CD4-positive, alpha-beta T cell treated with Interleukin-17A for 4 hours (primary cell): ENCODE data around the gene CNDP1.
"Not testable (repeated sequence)": the region's sequence is repeated elsewhere in the genome, so short reads cannot be mapped to it uniquely, and the experiment has no call there.

Experiments used
- DNase-seq: peaks from one replicate; pipeline ENCODE4 v3.0.0-alpha.2; 2020; ENCODE audit warnings: mixed read lengths

Gene CNDP1

DNA sequence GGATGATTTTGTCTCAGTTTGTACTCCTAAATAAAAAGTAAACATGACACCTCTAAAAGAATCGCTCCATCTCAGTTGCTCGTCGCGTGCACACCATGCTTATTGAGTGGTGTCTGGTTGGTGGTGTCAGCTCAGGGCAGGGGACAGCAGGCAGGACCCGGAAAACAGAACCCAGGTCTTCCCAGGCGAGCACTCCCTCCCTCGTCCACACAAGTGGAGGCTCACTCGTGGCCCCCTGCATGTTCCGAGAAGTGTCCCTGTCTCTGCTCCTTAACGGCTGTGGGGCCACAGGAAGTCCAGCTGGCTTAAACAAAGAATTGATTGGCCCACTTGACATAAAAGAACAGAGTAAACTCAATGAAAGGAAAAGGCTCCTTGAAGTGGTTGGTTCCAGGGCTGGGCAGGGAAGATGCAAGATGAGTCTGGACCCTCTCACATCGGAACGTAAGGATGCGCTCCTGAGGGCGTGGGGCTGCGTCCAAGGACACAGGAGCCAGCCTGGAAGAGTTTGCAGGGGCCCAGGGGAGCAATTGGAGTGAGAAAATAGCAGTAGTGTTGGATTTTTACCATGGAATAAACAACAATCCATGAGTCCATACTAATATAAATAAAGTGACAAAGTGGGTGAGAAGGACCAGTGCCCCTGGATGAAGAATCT is 13.1 kb upstream of the CNDP1 start:
- DNase-seq = no peak

DNA sequence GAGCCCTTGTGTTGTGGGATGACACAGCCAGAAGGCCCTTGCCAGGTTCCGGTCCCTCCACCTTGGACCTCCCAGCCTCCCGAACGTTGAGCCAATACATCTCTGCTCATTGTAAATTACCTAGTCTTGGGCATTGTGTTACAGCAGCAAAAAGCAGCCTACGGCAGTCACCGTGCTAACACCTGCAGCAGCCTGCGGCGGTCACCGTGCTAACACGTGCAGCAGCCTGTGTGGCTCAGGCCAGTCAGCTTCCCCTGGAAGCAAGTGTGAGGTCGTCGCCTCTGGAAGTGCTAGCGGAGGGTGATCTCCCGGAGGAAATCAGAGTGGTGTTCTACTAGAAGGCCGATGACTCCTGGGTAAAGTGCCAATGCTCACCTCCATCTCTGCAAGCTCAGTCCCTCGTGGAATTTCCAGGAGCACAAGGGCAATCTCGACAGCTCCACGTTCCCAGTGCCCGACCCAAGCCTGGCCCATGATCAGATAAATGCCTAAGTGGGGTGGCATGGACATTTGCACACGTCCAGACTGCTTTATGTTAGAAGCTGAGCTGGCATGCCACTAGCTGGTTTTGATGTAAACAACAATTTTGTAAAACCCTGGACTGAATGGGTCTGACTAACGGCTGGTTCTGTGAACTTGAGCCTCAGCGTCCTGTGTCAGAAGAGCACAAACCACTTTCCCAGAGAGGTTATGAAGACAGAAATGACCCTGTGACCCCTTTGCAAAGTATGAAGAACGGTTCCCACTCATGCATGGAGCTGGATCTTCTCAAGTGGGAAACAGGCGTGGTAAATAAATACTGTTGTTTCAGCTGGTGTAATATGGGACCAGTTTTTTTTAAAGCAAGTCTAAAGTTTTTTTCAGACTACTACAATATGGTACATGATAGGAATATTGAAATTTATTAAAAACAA is 11.4 kb upstream of the CNDP1 start:
- DNase-seq = no peak

- DNase-seq = no peak
These were observed 10.2 kb upstream of the CNDP1 start for GRCh38 chr18:74524097-74524496.

- DNase-seq = not testable (repeated sequence)
These were observed 9.4 kb upstream of the CNDP1 start for GRCh38 chr18:74524915-74525314.

GRCh38 chr18:74525741-74526140 is 8.6 kb upstream of the CNDP1 start:
- DNase-seq = no peak

- DNase-seq = no peak
These were observed 7.8 kb upstream of the CNDP1 start for GRCh38 chr18:74526488-74526887.

GRCh38 chr18:74528478-74528877 is 5.8 kb upstream of the CNDP1 start:
- DNase-seq = no peak

GRCh38 chr18:74528913-74529312 is 5.4 kb upstream of the CNDP1 start:
- DNase-seq = no peak

GRCh38 chr18:74529378-74529777 is 4.9 kb upstream of the CNDP1 start:
- no peak for DNase-seq

DNA sequence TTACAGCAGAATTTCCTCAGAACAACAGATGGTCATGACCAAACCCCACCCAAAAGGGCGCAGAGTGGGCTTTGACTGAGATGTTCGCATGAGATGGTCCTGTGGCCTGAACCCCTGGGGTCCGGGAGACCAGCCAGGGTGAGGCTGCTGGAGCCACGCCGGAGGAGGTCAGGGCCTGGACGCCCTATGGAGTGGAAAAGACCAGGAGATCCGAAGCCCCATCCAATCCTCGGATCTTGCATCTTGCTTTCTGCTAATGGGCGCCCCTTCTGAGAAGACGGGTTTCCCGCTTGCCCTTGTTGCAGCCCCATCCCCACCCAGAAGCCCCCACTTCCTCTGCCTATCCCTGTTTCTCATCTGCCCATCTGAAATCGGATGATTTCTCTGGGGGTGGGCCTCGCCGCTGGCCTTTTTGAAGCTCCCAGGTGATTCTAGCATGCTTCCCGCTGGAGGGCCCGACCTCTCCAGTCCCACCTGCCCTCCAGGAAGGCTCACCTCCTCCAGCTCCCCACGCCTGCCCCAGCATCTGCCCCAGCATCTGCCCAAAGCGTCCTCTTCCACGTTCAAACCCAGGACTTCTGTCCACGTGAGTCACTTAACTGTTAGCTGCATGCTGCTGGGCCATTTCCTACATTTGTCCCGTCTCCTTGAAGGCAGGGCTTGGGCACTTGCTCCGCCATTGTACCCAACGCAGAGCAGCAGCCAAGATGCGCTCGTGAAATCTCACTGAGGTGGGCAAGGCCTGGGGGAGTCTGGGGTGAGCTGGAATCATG is 4.3 kb upstream of the CNDP1 start:
- DNase-seq = no peak

GRCh38 chr18:74530584-74530862 is 3.8 kb upstream of the CNDP1 start:
- DNase-seq = no peak

DNA sequence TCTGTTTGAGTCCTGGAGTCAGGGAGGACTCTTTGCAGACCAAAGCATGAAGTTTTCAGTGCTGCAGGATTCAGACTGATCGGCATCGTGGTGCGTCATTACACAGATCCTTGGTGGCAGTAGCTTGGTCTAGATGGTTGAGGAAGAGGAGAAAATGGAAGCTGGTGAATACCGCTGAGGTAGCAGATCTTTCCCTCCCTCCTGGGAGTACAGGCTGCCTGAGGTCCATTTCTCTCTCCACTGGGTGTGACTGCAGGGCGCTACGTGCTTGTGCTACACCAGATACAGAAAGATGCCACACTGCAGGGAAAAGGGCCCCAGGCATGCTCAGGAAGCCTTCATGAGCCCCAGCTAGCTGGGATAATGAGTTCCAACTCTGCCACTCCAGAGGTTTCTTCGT is 3.3 kb upstream of the CNDP1 start:
- DNase-seq = no peak

DNA sequence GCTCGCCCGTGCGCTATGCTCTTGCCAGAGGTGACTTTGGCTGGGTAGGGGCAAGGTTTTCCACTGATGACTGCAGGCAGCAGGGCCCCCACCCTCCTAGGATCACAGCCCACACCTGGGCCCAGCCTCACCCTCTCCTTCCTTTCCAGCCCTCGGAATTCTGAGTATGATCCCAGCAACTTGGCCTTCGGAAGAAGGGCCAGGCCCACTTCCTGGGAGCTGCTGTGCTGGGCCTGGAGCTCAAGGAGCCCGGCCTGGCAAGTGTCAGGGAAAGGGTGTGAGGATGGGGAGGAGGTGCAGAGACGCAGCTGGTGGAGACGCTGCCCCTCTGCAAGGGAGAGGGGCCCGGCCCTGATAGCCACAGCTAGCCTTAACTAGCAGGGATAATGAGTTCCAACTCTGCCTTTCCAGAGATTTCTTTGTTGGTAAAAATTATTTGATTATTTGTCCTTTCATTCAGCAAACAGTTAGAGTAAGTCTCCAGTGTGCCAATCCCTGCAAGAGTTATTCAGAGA is 1.7 kb upstream of the CNDP1 start:
- DNase-seq = no peak

- DNase-seq = no peak
These were observed 634 bp upstream of the CNDP1 start for GRCh38 chr18:74533666-74534065.

- DNase-seq = no peak
These were observed 815 bp downstream of the CNDP1 start for GRCh38 chr18:74534981-74535649.

- no peak for DNase-seq
These were observed 5.0 kb downstream of the CNDP1 start for GRCh38 chr18:74539289-74539688.

DNA sequence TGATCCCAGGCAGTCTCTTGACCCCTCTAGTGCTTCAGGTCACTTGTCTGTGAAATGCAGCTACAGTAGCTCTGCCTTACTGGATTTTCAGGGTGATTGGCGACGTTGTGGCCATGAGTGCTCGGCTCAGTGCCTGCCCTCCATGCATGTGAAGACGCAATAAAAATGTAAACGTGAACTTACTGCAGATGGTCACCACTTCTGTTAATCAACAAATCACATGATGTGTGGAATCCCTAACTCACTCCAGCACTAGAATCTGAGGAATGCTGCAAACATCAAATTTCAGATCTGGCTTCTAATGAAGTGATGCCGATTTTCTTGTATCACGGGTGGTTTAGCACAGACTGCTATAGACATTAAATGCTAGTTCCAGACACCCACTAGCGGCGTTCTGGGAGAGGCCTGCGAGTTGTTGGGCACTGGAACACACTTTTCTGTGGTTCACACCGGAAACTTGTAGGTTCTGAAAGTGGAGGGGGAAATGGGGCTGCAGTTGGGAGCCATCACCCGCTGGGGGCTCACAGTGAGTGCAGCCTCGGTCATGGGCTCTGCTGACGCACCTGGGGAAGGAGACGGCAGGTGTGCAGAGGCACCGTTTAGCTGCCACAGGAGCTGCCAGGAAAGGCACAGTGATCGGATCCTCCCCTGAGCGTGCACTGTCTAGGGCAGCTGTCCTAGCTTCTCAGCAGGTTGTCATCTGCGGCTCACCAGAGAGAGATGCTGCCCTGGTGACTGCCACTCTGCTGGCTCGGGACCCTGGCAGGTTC is 6.5 kb downstream of the CNDP1 start:
- no peak for DNase-seq

DNA sequence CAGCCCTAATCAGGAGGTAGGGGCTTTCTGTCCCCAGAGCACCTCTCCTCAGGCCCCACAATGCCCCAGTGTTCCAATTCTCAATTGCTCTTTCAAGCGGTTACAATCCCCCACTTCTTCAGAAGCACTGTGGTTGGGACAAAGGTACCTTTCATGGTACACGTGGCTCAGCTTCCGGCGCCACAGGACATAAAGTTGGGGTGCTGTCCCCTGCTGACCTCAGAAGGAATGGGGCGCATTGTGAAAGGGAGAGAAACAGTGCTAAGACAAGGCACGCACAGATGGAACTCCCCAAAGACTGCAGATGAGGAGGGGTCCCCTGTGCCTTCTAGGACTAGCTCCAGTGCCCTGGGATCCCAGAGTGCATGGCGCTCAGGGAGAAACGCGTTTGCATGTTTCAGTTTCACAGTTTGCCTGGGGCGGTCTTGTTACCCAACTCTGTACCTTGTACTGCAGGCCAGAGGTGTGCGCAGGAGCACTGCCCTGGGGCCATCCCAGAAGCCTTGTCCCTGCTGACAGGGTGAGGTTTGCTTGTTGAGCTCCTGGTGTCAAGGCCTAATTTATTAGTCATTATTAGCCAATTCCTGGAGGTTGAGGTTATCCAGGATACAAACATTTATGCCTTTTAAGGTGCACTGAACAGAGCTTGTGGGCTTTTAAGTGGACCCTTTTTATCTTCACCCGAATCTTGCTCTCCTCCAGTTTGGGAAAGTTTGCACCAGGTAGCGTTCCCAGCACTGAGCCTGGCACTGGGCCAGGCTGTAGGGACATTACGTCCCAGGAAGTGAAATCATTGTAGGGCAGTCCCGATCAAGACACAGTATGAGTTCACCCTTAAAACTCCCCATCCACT is 7.6 kb downstream of the CNDP1 start:
- DNase-seq = no peak

- DNase-seq = no peak
These were observed 10.6 kb downstream of the CNDP1 start for GRCh38 chr18:74544898-74545297.

DNA sequence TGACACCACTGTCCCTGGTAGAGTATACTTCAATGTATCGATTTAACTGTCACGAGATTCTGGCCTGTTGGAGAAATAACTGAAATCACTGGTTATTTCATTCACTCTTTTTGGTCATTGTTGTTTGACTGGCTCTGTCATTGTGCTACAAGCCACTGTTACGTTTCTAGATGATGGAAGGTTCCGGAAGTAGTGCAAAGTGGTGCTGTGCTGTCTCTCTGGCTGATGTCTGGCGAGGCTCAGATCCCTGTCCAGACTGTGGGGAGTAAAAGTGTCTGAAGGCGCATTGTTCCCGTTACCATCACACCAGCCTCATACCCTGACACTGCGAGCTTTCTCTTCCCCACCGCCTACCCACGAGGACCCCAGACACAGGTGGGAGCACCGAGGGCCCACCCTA is 11.7 kb downstream of the CNDP1 start:
- DNase-seq = no peak
